Fibroblast of skin of abdomen (primary cell): ENCODE data around the gene RAB11FIP2.
A peak's percentile ranks its signal among the peaks of the same experiment; 100 is the strongest.

Source experiments
- DNase-seq: peaks from one replicate; pipeline ENCODE4 v3.0.0-alpha.2; 2013

RAB11FIP2 gene

GRCh38 chr10:118034791-118035261 is 11.9 kb downstream of the RAB11FIP2 start:
- no peak for DNase-seq

- no peak for DNase-seq
Measured at GRCh38 chr10:118033905-118034304, 12.8 kb downstream of the RAB11FIP2 start.

- no peak for DNase-seq
Measured at GRCh38 chr10:118032564-118032963, 14.2 kb downstream of the RAB11FIP2 start.

- peak; percentile 10 for DNase-seq
Measured at GRCh38 chr10:118031351-118032075, 15.2 kb downstream of the RAB11FIP2 start.

- no peak for DNase-seq
Measured at GRCh38 chr10:118028619-118029018, 18.1 kb downstream of the RAB11FIP2 start.

- no peak for DNase-seq
Measured at GRCh38 chr10:118027397-118027796, 19.3 kb downstream of the RAB11FIP2 start.

- DNase-seq: no peak
Measured at GRCh38 chr10:118026936-118027335, 19.8 kb downstream of the RAB11FIP2 start.

GRCh38 chr10:118020365-118020764 is 26.4 kb downstream of the RAB11FIP2 start:
- DNase-seq: no peak

- DNase-seq: no peak
Measured at GRCh38 chr10:118017850-118018249, 28.9 kb downstream of the RAB11FIP2 start.

- no peak for DNase-seq
Measured at GRCh38 chr10:118017071-118017740, 29.5 kb downstream of the RAB11FIP2 start.

- no peak for DNase-seq
Measured at GRCh38 chr10:118012952-118013525, 33.7 kb downstream of the RAB11FIP2 start.

- DNase-seq: no peak
Measured at GRCh38 chr10:118007773-118008172, 39.0 kb downstream of the RAB11FIP2 start.

GRCh38 chr10:118003126-118003525 is 43.6 kb downstream of the RAB11FIP2 start:
- no peak for DNase-seq

- peak; percentile 76 for DNase-seq
Measured at GRCh38 chr10:118002581-118002980, 44.2 kb downstream of the RAB11FIP2 start.

GRCh38 chr10:117997673-117998072 is 49.1 kb downstream of the RAB11FIP2 start:
- DNase-seq: no peak

- DNase-seq: no peak
Measured at GRCh38 chr10:117996709-117997108, 50.0 kb downstream of the RAB11FIP2 start.

- DNase-seq: no peak
Measured at GRCh38 chr10:117994771-117995170, 52.0 kb downstream of the RAB11FIP2 start.

- DNase-seq: no peak
Measured at GRCh38 chr10:117993166-117993565, 53.6 kb downstream of the RAB11FIP2 start.

GRCh38 chr10:117991701-117992100 is 55.0 kb downstream of the RAB11FIP2 start:
- no peak for DNase-seq

- DNase-seq: no peak
Measured at GRCh38 chr10:117989962-117990361, 56.8 kb downstream of the RAB11FIP2 start.

- DNase-seq: no peak
Measured at GRCh38 chr10:117988814-117989213, 57.9 kb downstream of the RAB11FIP2 start.

- DNase-seq: no peak
Measured at GRCh38 chr10:117987244-117987909, 59.4 kb downstream of the RAB11FIP2 start.

GRCh38 chr10:117983961-117984360 is 62.8 kb downstream of the RAB11FIP2 start:
- DNase-seq: no peak
